ENCODE results near the gene ATRAID.

ATRAID gene

GRCh38 chr2:27245116-27245515 is 33.3 kb downstream of the ATRAID start:
- Histone ChIP-seq H3F3A (ENCODE audit: control insufficient read depth, insufficient read depth) (peaks cover 3% of the 10 kb centered on the region; the same call in 1 of the 2 replicates), H3K79me2 (ENCODE audit: control insufficient read depth, low read length) (no peaks in the 10 kb centered on the region), H4K20me1 (ENCODE audit: control insufficient read depth, insufficient read depth, low read depth, low read length) (no peaks in the 10 kb centered on the region), H3K27ac (ENCODE audit: low read depth, low read length) (no peak overlapping the region), H3K4me2 (ENCODE audit: low read length) (no peak overlapping the region), H3K36me3 (ENCODE audit: control insufficient read depth, low read length) (peaks cover 42% of the 10 kb centered on the region), H3K4me3 (ENCODE audit: low read length) (no peak overlapping the region), H3K27me3 (ENCODE audit: control insufficient read depth, low read length) (no peaks in the 10 kb centered on the region), H3K4me1 (ENCODE audit: control insufficient read depth, low read length) (peaks cover 12% of the 10 kb centered on the region), H3K9me2 (replicated peaks; ENCODE audit: control insufficient read depth, low read length) (no peaks in the 10 kb centered on the region), H3K9me3 (ENCODE audit: control insufficient read depth, insufficient read depth, low read length) (no peaks in the 10 kb centered on the region)
- TF ChIP-seq, protein P1, sequence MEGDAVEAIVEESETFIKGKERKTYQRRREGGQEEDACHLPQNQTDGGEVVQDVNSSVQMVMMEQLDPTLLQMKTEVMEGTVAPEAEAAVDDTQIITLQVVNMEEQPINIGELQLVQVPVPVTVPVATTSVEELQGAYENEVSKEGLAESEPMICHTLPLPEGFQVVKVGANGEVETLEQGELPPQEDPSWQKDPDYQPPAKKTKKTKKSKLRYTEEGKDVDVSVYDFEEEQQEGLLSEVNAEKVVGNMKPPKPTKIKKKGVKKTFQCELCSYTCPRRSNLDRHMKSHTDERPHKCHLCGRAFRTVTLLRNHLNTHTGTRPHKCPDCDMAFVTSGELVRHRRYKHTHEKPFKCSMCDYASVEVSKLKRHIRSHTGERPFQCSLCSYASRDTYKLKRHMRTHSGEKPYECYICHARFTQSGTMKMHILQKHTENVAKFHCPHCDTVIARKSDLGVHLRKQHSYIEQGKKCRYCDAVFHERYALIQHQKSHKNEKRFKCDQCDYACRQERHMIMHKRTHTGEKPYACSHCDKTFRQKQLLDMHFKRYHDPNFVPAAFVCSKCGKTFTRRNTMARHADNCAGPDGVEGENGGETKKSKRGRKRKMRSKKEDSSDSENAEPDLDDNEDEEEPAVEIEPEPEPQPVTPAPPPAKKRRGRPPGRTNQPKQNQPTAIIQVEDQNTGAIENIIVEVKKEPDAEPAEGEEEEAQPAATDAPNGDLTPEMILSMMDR (IDR thresholded peaks at IDR 0.05; ENCODE audit: low read depth, low read length, poor library complexity, severe bottlenecking) = no peak
- TF ChIP-seq EZH2phosphoT487 (IDR thresholded peaks at IDR 0.05; ENCODE audit: borderline replicate concordance, low read length) = no peak

- Histone ChIP-seq H3K9me3 (ENCODE audit: control insufficient read depth, insufficient read depth, low read length) (no peaks in the 10 kb centered on the region), H3K27me3 (ENCODE audit: control insufficient read depth, low read length) (no peaks in the 10 kb centered on the region), H3K36me3 (ENCODE audit: control insufficient read depth, low read length) (peaks cover 38% of the 10 kb centered on the region), H3K9me2 (replicated peaks; ENCODE audit: control insufficient read depth, low read length) (no peaks in the 10 kb centered on the region), H3K4me2 (ENCODE audit: low read length) (no peak overlapping the region), H3F3A (ENCODE audit: control insufficient read depth, insufficient read depth) (peaks cover 3% of the 10 kb centered on the region; the same call in 1 of the 2 replicates), H3K4me3 (ENCODE audit: low read length) (no peak overlapping the region), H3K4me1 (ENCODE audit: control insufficient read depth, low read length) (peaks cover 17% of the 10 kb centered on the region), H3K79me2 (ENCODE audit: control insufficient read depth, low read length) (no peaks in the 10 kb centered on the region), H4K20me1 (ENCODE audit: control insufficient read depth, insufficient read depth, low read depth, low read length) (no peaks in the 10 kb centered on the region), H3K27ac (ENCODE audit: low read depth, low read length) (no peak overlapping the region)
- TF ChIP-seq, protein P1 (IDR thresholded peaks at IDR 0.05; ENCODE audit: low read depth, low read length, poor library complexity, severe bottlenecking) = no peak
- no peak for TF ChIP-seq EZH2phosphoT487 (IDR thresholded peaks at IDR 0.05; ENCODE audit: borderline replicate concordance, low read length)
Measured at GRCh38 chr2:27245626-27246025, 33.8 kb downstream of the ATRAID start.

DNA sequence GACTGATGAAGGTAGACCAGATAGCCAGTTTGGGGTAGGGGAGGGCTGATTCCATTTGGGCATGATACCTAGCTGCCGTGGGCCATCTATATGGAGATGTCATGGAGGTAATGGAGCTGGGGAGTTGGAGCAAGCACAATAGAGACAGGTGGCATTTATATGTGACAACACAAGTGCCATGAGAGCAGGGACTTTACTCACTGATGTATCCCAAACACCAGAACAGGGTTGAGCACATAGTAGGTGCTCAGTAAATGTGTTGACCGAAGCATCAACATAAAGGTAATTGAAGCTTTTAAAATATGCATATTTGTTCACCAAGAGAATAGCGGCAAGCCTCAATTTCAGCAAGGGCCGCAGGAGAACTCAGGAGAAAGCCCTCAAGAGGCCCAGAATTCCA is 36.1 kb downstream of the ATRAID start:
- no peaks in the 10 kb centered on the region for H3K79me2 ChIP-seq (ENCODE audit: control insufficient read depth, low read length)
- TF ChIP-seq EZH2phosphoT487 (IDR thresholded peaks at IDR 0.05; ENCODE audit: borderline replicate concordance, low read length) = no peak
- TF ChIP-seq, protein P1 (IDR thresholded peaks at IDR 0.05; ENCODE audit: low read depth, low read length, poor library complexity, severe bottlenecking) = no peak
- H3K27ac ChIP-seq (ENCODE audit: low read depth, low read length) = no peak overlapping the region
- H3K9me2 ChIP-seq (replicated peaks; ENCODE audit: control insufficient read depth, low read length) = no peaks in the 10 kb centered on the region
- H3K4me1 ChIP-seq (ENCODE audit: control insufficient read depth, low read length) = peaks cover 31% of the 10 kb centered on the region
- H3K4me3 ChIP-seq (ENCODE audit: low read length) = no peak overlapping the region
- H3K36me3 ChIP-seq (ENCODE audit: control insufficient read depth, low read length) = peaks cover 16% of the 10 kb centered on the region
- no peaks in the 10 kb centered on the region for H3K9me3 ChIP-seq (ENCODE audit: control insufficient read depth, insufficient read depth, low read length)
- no peaks in the 10 kb centered on the region for H4K20me1 ChIP-seq (ENCODE audit: control insufficient read depth, insufficient read depth, low read depth, low read length)
- H3F3A ChIP-seq (ENCODE audit: control insufficient read depth, insufficient read depth) = peaks cover 7% of the 10 kb centered on the region; the same call in 1 of the 2 replicates
- no peak overlapping the region for H3K4me2 ChIP-seq (ENCODE audit: low read length)
- H3K27me3 ChIP-seq (ENCODE audit: control insufficient read depth, low read length) = no peaks in the 10 kb centered on the region

All from DOHH2 (cell line).